AG09309 (cell line): ENCODE data around the gene CTSL.

Experiments used
- DNase-seq: peaks from one replicate; pipeline ENCODE4 v3.0.0-alpha.2; 2010; ENCODE audit warnings: low read depth
- H3K4me3 ChIP-seq: 2 replicates; pipeline ENCODE4 v1.5.1; 2011; ENCODE audit warnings: mild to moderate bottlenecking, low read depth, low read length, moderate library complexity; ENCODE audit not compliant: control insufficient read depth
- TF ChIP-seq, protein P1 (sequence below): IDR thresholded peaks from 2 replicates; pipeline ENCODE4 v1.5.1; 2011; ENCODE audit warnings: mild to moderate bottlenecking, low read depth, low read length, inconsistent platforms; ENCODE audit not compliant: insufficient read depth, control insufficient read depth; ENCODE audit errors: missing control alignments

CTSL gene

DNA sequence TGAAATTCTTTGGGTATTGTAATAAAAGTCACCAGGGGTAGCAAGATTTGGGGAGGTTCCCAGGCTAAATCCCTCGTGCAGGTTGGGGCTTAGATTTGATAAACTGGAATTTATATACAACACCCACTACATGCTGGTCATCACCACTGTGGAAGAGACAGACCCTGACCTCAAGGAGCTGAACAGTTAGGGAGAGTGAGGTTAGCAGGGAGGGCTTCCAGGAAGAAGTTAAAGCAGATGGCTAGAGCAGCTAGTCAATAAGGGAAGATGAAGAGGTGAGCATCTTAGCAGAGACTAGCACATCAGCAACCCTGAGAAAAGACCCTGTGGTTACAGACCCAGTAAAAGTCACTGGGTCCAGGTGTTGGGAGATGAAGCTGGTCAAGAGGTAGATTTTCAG is 6.4 kb downstream of the CTSL start:
- no peak overlapping the region for H3K4me3 ChIP-seq
- TF ChIP-seq, protein P1, sequence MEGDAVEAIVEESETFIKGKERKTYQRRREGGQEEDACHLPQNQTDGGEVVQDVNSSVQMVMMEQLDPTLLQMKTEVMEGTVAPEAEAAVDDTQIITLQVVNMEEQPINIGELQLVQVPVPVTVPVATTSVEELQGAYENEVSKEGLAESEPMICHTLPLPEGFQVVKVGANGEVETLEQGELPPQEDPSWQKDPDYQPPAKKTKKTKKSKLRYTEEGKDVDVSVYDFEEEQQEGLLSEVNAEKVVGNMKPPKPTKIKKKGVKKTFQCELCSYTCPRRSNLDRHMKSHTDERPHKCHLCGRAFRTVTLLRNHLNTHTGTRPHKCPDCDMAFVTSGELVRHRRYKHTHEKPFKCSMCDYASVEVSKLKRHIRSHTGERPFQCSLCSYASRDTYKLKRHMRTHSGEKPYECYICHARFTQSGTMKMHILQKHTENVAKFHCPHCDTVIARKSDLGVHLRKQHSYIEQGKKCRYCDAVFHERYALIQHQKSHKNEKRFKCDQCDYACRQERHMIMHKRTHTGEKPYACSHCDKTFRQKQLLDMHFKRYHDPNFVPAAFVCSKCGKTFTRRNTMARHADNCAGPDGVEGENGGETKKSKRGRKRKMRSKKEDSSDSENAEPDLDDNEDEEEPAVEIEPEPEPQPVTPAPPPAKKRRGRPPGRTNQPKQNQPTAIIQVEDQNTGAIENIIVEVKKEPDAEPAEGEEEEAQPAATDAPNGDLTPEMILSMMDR = no peak
- no peak for DNase-seq

DNA sequence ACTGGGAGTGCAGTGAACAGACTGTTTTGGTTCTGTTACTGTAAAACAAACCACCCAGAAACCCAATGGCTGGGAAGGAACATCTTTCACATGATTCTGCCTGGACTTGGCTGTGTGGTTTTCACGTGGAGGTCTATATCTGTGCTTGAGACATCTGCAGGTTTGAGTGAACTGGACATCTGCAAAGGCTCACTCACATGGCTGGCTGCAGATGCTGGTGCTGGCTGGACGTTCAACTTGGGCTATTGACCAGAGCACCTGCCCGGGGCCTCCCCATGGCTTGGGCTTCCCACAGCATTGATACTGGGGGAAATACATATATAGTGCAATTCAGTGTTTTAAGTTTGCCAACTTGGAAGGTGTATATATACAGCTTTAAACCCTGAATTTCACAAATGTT is 6.8 kb downstream of the CTSL start:
- TF ChIP-seq, protein P1 = no peak
- DNase-seq = no peak
- H3K4me3 ChIP-seq = no peak overlapping the region

DNA sequence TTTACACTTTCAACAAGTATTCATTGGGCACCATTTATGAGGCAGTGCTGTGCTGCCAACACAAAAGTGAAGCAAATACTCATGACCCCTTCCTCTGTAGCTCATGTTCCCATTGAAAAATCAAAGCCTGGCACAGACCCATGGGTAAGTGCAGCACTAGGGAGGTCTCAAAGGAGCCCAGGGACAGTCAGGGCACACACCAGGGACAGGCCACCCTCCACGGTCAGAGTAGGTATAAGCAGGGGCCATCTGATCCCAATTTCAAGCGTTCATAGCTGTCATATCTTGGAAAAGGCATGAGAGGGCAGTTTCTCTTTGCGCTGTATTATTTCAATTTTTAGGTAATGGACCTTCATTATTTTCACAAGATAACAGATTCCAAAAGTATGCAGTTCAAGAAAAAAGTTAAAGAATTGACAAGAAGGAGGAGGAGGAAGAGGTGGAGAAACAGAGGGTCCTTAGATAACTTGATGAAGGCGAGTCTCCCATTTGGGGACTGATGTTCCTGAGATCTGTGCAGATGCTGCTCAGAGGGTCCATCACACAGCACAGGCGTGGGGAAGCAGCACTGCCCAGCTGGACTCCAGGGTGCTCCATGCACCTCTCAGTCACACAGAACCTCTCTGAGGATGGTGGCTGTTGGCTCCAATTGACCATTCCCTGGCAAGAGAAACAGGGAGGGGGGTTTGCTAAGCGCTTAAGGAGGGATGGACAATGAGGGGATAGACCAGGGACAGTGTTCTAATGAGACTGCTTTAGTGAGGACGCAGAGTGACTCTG is 7.5 kb downstream of the CTSL start:
- no peak overlapping the region for H3K4me3 ChIP-seq
- TF ChIP-seq, protein P1 = no peak
- no peak for DNase-seq

DNA sequence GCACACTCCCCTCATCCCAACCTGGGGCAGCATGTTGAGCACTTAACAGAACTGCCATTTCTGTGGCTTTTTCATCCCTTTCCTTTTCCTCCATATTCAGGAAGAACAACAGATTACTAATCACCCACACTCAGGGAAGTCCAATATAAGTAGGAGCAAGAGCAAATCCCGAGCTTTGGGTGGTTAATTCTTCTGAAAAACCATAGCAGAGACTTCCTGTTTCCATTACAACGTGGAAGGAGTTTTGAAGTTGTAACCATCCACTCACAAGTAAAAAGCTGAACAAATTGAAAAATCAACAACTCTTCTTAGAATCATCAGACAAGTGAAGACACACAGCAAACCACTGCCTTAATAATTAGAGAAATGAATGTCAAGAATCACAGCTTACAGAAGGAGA is 8.2 kb downstream of the CTSL start:
- no peak for DNase-seq
- TF ChIP-seq, protein P1 = no peak
- H3K4me3 ChIP-seq = no peak overlapping the region

DNA sequence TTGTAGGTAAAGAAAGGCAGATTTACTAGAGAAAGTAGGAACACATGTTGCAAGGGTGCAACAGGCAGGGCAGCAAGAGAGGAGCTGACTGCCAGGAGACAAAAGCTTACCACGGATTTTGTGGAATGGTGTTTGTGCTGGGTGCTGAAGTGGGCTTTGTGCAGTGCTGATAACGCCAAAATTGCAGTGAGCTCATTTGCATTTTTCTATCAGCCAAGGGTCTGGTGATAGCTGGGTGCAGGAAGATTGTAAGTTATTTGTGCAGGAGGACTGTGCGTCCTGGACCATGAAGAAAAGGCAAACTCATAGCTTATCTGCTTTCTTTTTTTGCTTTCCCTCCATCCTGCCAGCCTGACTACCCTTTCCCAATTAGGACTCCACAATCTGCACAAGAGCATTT is 13.6 kb downstream of the CTSL start:
- no peak overlapping the region for H3K4me3 ChIP-seq
- TF ChIP-seq, protein P1 = no peak
- no peak for DNase-seq

DNA sequence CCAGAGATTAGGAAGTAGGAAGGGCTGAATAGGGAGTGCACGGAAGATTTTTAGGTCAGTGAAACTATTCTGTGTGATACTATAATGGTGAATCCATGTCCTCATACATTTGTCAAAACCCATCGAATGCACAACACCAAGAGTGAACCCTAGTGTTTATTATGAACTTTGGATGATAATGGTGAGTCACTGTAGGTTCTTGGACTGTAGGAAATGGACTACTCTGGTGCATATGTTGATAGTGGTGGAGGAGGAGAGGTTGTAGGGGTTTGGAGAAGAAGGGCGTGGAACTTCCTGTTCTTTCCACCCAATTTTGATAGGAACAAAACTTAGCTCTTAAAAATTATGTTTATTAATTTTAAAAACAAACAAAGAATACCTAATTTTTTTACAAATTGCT is 14.3 kb downstream of the CTSL start:
- DNase-seq = no peak
- TF ChIP-seq, protein P1 = no peak
- H3K4me3 ChIP-seq = no peak overlapping the region
